ENCODE measurements around the gene ZNF484. TPM values are rescaled to one million over a fixed set of nuclear protein-coding genes. Genes with fewer than 3 reads are reported as not detected.
"Not testable (repeated sequence)": the region's sequence is repeated elsewhere in the genome, so short reads cannot be mapped to it uniquely, and the experiment has no call there.

Gene ZNF484
- total RNA-seq (2014; rRNA removed; shearing (Covaris generic)) = 7.6 and 10.4 TPM in 2 replicates

GRCh38 chr9:92877531-92878430 is at the start of gene ZNF484:
TSS of gene ZNF484 (minus strand) at chr9:92878038. CDS start at chr9:92875029, 3,009 bp downstream.
- peak; percentile 98 for DNase-seq (ENCODE audit: low spot score)
- in situ Hi-C loops (cut with HindIII; ENCODE audit: low sequenced_read_pairs) = no loop called here

- no peak for DNase-seq (ENCODE audit: low spot score)
- in situ Hi-C loops (cut with HindIII; ENCODE audit: low sequenced_read_pairs) = no loop called here
Observed at GRCh38 chr9:92920437-92920836, 42.6 kb upstream of the ZNF484 start.

GRCh38 chr9:92917176-92917800 is 39.5 kb upstream of the ZNF484 start:
- in situ Hi-C loops (cut with HindIII; ENCODE audit: low sequenced_read_pairs) = no loop called here

GRCh38 chr9:92911511-92912475 is 34.0 kb upstream of the ZNF484 start:
- in situ Hi-C loops (cut with HindIII; ENCODE audit: low sequenced_read_pairs) = no loop called here
- no peak for DNase-seq (ENCODE audit: low spot score)

More at GRCh38 chr9:92917176-92917800, 39.5 kb upstream of the ZNF484 start:
- DNase-seq (ENCODE audit: low spot score) = no peak

- in situ Hi-C loops (cut with HindIII; ENCODE audit: low sequenced_read_pairs); DNase-seq (ENCODE audit: low spot score): not testable (repeated sequence)
Observed at GRCh38 chr9:92905137-92905536, 27.3 kb upstream of the ZNF484 start.

- in situ Hi-C loops (cut with HindIII; ENCODE audit: low sequenced_read_pairs) = no loop called here
- no peak for DNase-seq (ENCODE audit: low spot score)
Observed at GRCh38 chr9:92897323-92897722, 19.5 kb upstream of the ZNF484 start.

GRCh38 chr9:92895812-92896436 is 18.1 kb upstream of the ZNF484 start:
- DNase-seq (ENCODE audit: low spot score) = no peak
- in situ Hi-C loops (cut with HindIII; ENCODE audit: low sequenced_read_pairs) = no loop called here

- DNase-seq (ENCODE audit: low spot score) = no peak
- in situ Hi-C loops (cut with HindIII; ENCODE audit: low sequenced_read_pairs) = no loop called here
Observed at GRCh38 chr9:92894711-92895362, 17.0 kb upstream of the ZNF484 start.

GRCh38 chr9:92893916-92894610 is 16.2 kb upstream of the ZNF484 start:
- DNase-seq (ENCODE audit: low spot score); in situ Hi-C loops (cut with HindIII; ENCODE audit: low sequenced_read_pairs): not testable (repeated sequence)

- in situ Hi-C loops (cut with HindIII; ENCODE audit: low sequenced_read_pairs); DNase-seq (ENCODE audit: low spot score): not testable (repeated sequence)
Observed at GRCh38 chr9:92892276-92892675, 14.4 kb upstream of the ZNF484 start.

GRCh38 chr9:92890761-92891160 is 12.9 kb upstream of the ZNF484 start:
- in situ Hi-C loops (cut with HindIII; ENCODE audit: low sequenced_read_pairs) = no loop called here

GRCh38 chr9:92887880-92888338 is 10.1 kb upstream of the ZNF484 start:
- no peak for DNase-seq (ENCODE audit: low spot score)
- in situ Hi-C loops (cut with HindIII; ENCODE audit: low sequenced_read_pairs) = no loop called here

More at GRCh38 chr9:92890761-92891160, 12.9 kb upstream of the ZNF484 start:
- DNase-seq (ENCODE audit: low spot score) = no peak

GRCh38 chr9:92886846-92887610 is 9.2 kb upstream of the ZNF484 start:
- DNase-seq (ENCODE audit: low spot score); in situ Hi-C loops (cut with HindIII; ENCODE audit: low sequenced_read_pairs): not testable (repeated sequence)

- DNase-seq (ENCODE audit: low spot score); in situ Hi-C loops (cut with HindIII; ENCODE audit: low sequenced_read_pairs): not testable (repeated sequence)
Observed at GRCh38 chr9:92883666-92884405, 6.0 kb upstream of the ZNF484 start.

- in situ Hi-C loops (cut with HindIII; ENCODE audit: low sequenced_read_pairs) = no loop called here
- no peak for DNase-seq (ENCODE audit: low spot score)
Observed at GRCh38 chr9:92882276-92882675, 4.4 kb upstream of the ZNF484 start.

GRCh38 chr9:92875373-92875772 is 2.5 kb downstream of the ZNF484 start:
- in situ Hi-C loops (cut with HindIII; ENCODE audit: low sequenced_read_pairs) = no loop called here
- peak; percentile 16 for DNase-seq (ENCODE audit: low spot score)

Data from G401 (cell line).